Ammon's horn (tissue), 1 donor: Measurements from ENCODE around the gene CLSTN2.
"Not testable (repeated sequence)": the region's sequence is repeated elsewhere in the genome, so short reads cannot be mapped to it uniquely, and the experiment has no call there.

Experiments
- DNase-seq: peaks from one replicate; pipeline ENCODE4 v3.0.0-alpha.2; 2016; ENCODE audit warnings: low spot score

CLSTN2 gene

GRCh38 chr3:140423146-140423545, 488.2 kb downstream of the CLSTN2 start:
- DNase-seq = no peak

GRCh38 chr3:140423574-140423973, 488.6 kb downstream of the CLSTN2 start:
- DNase-seq = not testable (repeated sequence)

GRCh38 chr3:140424211-140424610, 489.2 kb downstream of the CLSTN2 start:
- no peak for DNase-seq

- no peak for DNase-seq
These were observed 489.7 kb downstream of the CLSTN2 start for GRCh38 chr3:140424726-140425125.

- no peak for DNase-seq
These were observed 492.8 kb downstream of the CLSTN2 start for GRCh38 chr3:140427786-140428185.

GRCh38 chr3:140428380-140428779, 493.4 kb downstream of the CLSTN2 start:
- DNase-seq = no peak

GRCh38 chr3:140429791-140430190, 494.8 kb downstream of the CLSTN2 start:
- DNase-seq = no peak

- no peak for DNase-seq
These were observed 495.5 kb downstream of the CLSTN2 start for GRCh38 chr3:140430494-140430893.

- no peak for DNase-seq
These were observed 497.3 kb downstream of the CLSTN2 start for GRCh38 chr3:140432229-140432669.

- no peak for DNase-seq
These were observed 498.4 kb downstream of the CLSTN2 start for GRCh38 chr3:140433431-140433830.

- DNase-seq = no peak
These were observed 499.4 kb downstream of the CLSTN2 start for GRCh38 chr3:140434261-140434905.

GRCh38 chr3:140436421-140436820, 501.4 kb downstream of the CLSTN2 start:
- no peak for DNase-seq

- DNase-seq = no peak
These were observed 503.9 kb downstream of the CLSTN2 start for GRCh38 chr3:140438736-140439470.

GRCh38 chr3:140439527-140439926, 504.5 kb downstream of the CLSTN2 start:
- DNase-seq = no peak

- DNase-seq = no peak
These were observed 505.5 kb downstream of the CLSTN2 start for GRCh38 chr3:140440446-140440845.

- no peak for DNase-seq
These were observed 506.0 kb downstream of the CLSTN2 start for GRCh38 chr3:140441006-140441405.

GRCh38 chr3:140442621-140443020, 507.6 kb downstream of the CLSTN2 start:
- DNase-seq = no peak

GRCh38 chr3:140443073-140443472, 508.1 kb downstream of the CLSTN2 start:
- DNase-seq = no peak

GRCh38 chr3:140443806-140444205, 508.8 kb downstream of the CLSTN2 start:
- no peak for DNase-seq

- peak; percentile 43 for DNase-seq
These were observed 511.7 kb downstream of the CLSTN2 start for GRCh38 chr3:140446734-140447133.

GRCh38 chr3:140447136-140447535, 512.2 kb downstream of the CLSTN2 start:
- DNase-seq = peak; percentile 60

- DNase-seq = no peak
These were observed 513.0 kb downstream of the CLSTN2 start for GRCh38 chr3:140448001-140448400.

- DNase-seq = no peak
These were observed 514.6 kb downstream of the CLSTN2 start for GRCh38 chr3:140449413-140450256.
